ENCODE data around the gene ZFAND3. TPM values are rescaled to one million over a fixed set of nuclear protein-coding genes. Genes with fewer than 3 reads are reported as not detected.

ZFAND3 gene
- total RNA-seq, 1 donor from 2014 or later, result 131 TPM

DNA sequence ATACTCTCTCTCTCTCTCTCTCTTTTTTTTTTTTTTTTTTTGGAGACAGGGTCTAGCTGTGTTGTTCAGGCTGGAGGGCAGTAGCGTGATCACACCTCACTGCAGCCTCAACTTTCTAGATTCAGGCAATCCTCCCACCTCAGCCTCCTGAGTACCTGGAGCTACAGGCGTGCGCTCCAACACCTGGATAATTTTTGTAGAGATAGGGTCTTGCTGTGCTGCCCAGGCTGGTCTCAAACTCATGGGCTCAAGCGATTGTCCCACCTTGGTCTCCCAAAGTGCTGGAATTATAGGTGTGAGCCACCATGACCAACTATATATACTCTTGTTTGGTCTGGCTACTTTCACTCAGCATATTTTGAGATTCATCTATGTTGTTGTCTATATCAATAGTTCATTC lies 154.9 kb downstream of the ZFAND3 start:
- no peak overlapping the region for H3K27ac Mint-ChIP-seq (ENCODE audit: unreplicated experiment)
- Histone ChIP-seq H2AFZ (ENCODE audit: low read depth, low read length) (no peak overlapping the region), H3K9ac (ENCODE audit: low read length) (no peak overlapping the region), H3K27ac (ENCODE audit: low read depth, low read length) (no peak overlapping the region), H3K4me1 (ENCODE audit: insufficient read depth, low read length) (no peaks in the 10 kb centered on the region), H3K79me2 (ENCODE audit: insufficient read depth, low read length) (peaks cover 98% of the 10 kb centered on the region), H3K36me3 (ENCODE audit: insufficient read depth, low read length) (no peaks in the 10 kb centered on the region), H3K4me3 (ENCODE audit: insufficient read depth, low read depth, low read length) (no peak overlapping the region), H3K9me3 (ENCODE audit: insufficient read depth, low read depth, low read length) (no peaks in the 10 kb centered on the region), H3K4me2 (ENCODE audit: low read length) (no peak overlapping the region), H4K20me1 (ENCODE audit: insufficient read depth, low read length) (peaks cover 91% of the 10 kb centered on the region), H3K27me3 (ENCODE audit: insufficient read depth, low read length) (no peaks in the 10 kb centered on the region)
- H3K4me1 Mint-ChIP-seq (ENCODE audit: low read depth, unreplicated experiment), result peaks cover 14% of the 10 kb centered on the region
- no peak for DNase-seq (ENCODE audit: low read depth)
- no peak for FAIRE-seq
- H3K36me3 Mint-ChIP-seq (ENCODE audit: low read depth, unreplicated experiment), result peaks cover 4% of the 10 kb centered on the region
- TF ChIP-seq, protein P1, sequence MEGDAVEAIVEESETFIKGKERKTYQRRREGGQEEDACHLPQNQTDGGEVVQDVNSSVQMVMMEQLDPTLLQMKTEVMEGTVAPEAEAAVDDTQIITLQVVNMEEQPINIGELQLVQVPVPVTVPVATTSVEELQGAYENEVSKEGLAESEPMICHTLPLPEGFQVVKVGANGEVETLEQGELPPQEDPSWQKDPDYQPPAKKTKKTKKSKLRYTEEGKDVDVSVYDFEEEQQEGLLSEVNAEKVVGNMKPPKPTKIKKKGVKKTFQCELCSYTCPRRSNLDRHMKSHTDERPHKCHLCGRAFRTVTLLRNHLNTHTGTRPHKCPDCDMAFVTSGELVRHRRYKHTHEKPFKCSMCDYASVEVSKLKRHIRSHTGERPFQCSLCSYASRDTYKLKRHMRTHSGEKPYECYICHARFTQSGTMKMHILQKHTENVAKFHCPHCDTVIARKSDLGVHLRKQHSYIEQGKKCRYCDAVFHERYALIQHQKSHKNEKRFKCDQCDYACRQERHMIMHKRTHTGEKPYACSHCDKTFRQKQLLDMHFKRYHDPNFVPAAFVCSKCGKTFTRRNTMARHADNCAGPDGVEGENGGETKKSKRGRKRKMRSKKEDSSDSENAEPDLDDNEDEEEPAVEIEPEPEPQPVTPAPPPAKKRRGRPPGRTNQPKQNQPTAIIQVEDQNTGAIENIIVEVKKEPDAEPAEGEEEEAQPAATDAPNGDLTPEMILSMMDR (IDR thresholded peaks at IDR 0.05; ENCODE audit: insufficient read depth, low read depth, low read length), result no peak
- no peaks in the 10 kb centered on the region for H3K27me3 Mint-ChIP-seq (ENCODE audit: low read depth, unreplicated experiment)
- H3K9me3 Mint-ChIP-seq (ENCODE audit: unreplicated experiment), result peaks cover 2% of the 10 kb centered on the region
- H3K4me3 Mint-ChIP-seq (ENCODE audit: unreplicated experiment), result no peak overlapping the region

- Histone ChIP-seq H4K20me1 (ENCODE audit: insufficient read depth, low read length) (peaks cover 92% of the 10 kb centered on the region), H3K4me1 (ENCODE audit: insufficient read depth, low read length) (no peaks in the 10 kb centered on the region), H3K4me3 (ENCODE audit: insufficient read depth, low read depth, low read length) (no peak overlapping the region), H2AFZ (ENCODE audit: low read depth, low read length) (no peak overlapping the region), H3K9ac (ENCODE audit: low read length) (no peak overlapping the region), H3K27ac (ENCODE audit: low read depth, low read length) (no peak overlapping the region), H3K79me2 (ENCODE audit: insufficient read depth, low read length) (peaks cover 98% of the 10 kb centered on the region), H3K4me2 (ENCODE audit: low read length) (no peak overlapping the region), H3K9me3 (ENCODE audit: insufficient read depth, low read depth, low read length) (no peaks in the 10 kb centered on the region), H3K27me3 (ENCODE audit: insufficient read depth, low read length) (no peaks in the 10 kb centered on the region), H3K36me3 (ENCODE audit: insufficient read depth, low read length) (no peaks in the 10 kb centered on the region)
- no peak for DNase-seq (ENCODE audit: low read depth)
- Mint-ChIP-seq H3K9me3 (ENCODE audit: unreplicated experiment) (peaks cover 2% of the 10 kb centered on the region), H3K4me3 (ENCODE audit: unreplicated experiment) (no peak overlapping the region), H3K27me3 (ENCODE audit: low read depth, unreplicated experiment) (no peaks in the 10 kb centered on the region), H3K36me3 (ENCODE audit: low read depth, unreplicated experiment) (peaks cover 4% of the 10 kb centered on the region), H3K27ac (ENCODE audit: unreplicated experiment) (no peak overlapping the region), H3K4me1 (ENCODE audit: low read depth, unreplicated experiment) (peaks cover 18% of the 10 kb centered on the region)
- TF ChIP-seq EZH2 (IDR thresholded peaks at IDR 0.05; ENCODE audit: insufficient read depth, low read length), result no peak
- TF ChIP-seq, protein P1 (IDR thresholded peaks at IDR 0.05; ENCODE audit: insufficient read depth, low read depth, low read length), result no peak
- no peak for FAIRE-seq
Measured at GRCh38 chr6:37974943-37975342, 155.4 kb downstream of the ZFAND3 start.

GRCh38 chr6:37977715-37978114 lies 158.2 kb downstream of the ZFAND3 start:
- Histone ChIP-seq H3K36me3 (ENCODE audit: insufficient read depth, low read length) (no peaks in the 10 kb centered on the region), H4K20me1 (ENCODE audit: insufficient read depth, low read length) (peaks cover 92% of the 10 kb centered on the region), H3K27ac (ENCODE audit: low read depth, low read length) (no peak overlapping the region), H3K79me2 (ENCODE audit: insufficient read depth, low read length) (peaks cover 100% of the 10 kb centered on the region), H3K4me3 (ENCODE audit: insufficient read depth, low read depth, low read length) (no peak overlapping the region), H3K4me2 (ENCODE audit: low read length) (no peak overlapping the region), H3K9ac (ENCODE audit: low read length) (no peak overlapping the region), H3K27me3 (ENCODE audit: insufficient read depth, low read length) (no peaks in the 10 kb centered on the region), H2AFZ (ENCODE audit: low read depth, low read length) (no peak overlapping the region), H3K4me1 (ENCODE audit: insufficient read depth, low read length) (no peaks in the 10 kb centered on the region), H3K9me3 (ENCODE audit: insufficient read depth, low read depth, low read length) (no peaks in the 10 kb centered on the region)
- Mint-ChIP-seq H3K9me3 (ENCODE audit: unreplicated experiment) (peaks cover 2% of the 10 kb centered on the region), H3K27ac (ENCODE audit: unreplicated experiment) (no peak overlapping the region), H3K4me1 (ENCODE audit: low read depth, unreplicated experiment) (peaks cover 37% of the 10 kb centered on the region), H3K36me3 (ENCODE audit: low read depth, unreplicated experiment) (peaks cover 4% of the 10 kb centered on the region), H3K27me3 (ENCODE audit: low read depth, unreplicated experiment) (no peaks in the 10 kb centered on the region), H3K4me3 (ENCODE audit: unreplicated experiment) (no peak overlapping the region)
- DNase-seq (ENCODE audit: low read depth) (no peak), FAIRE-seq (no peak)
- TF ChIP-seq EZH2 (IDR thresholded peaks at IDR 0.05; ENCODE audit: insufficient read depth, low read length), result no peak
- TF ChIP-seq, protein P1 (IDR thresholded peaks at IDR 0.05; ENCODE audit: insufficient read depth, low read depth, low read length), result no peak

Measured in astrocyte (in vitro differentiated cells and primary cell).